Lung (tissue), 12 donors: ENCODE data around the gene EZR. TPM values are rescaled to one million over a fixed set of nuclear protein-coding genes. Genes with fewer than 3 reads are reported as not detected.

Experiments
- ATAC-seq: fragments of 200-7000 bp; cut with Tn5 transposase; one replicate; pipeline ENCODE4 v1.9.1; 2020; ENCODE audit warnings: moderate number of reproducible peaks; ENCODE audit not compliant: insufficient read depth, low FRiP score
- DNase-seq, 3 donors: peaks; one replicate each; pipeline ENCODE4 v3.0.0-alpha.2; 2013 to 2017
- H3K27ac ChIP-seq, 2 donors: one replicate each; pipeline ENCODE4 v1.5.1; 2013; ENCODE audit warnings: mild to moderate bottlenecking in 2 of 2, moderate library complexity in 2 of 2, control low read depth in 1 of 2, inconsistent platforms in 1 of 2, low read depth in 1 of 2, low read length in 1 of 2
- H3K27me3 ChIP-seq, 3 donors: one replicate each; pipeline ENCODE4 v1.5.1; 2013; ENCODE audit warnings: low read length in 2 of 3; ENCODE audit not compliant: control insufficient read depth in 3 of 3, insufficient read depth in 3 of 3
- H3K36me3 ChIP-seq, 4 donors: one replicate each; pipeline ENCODE4 v1.5.1; 2013; ENCODE audit warnings: low read length in 4 of 4, mild to moderate bottlenecking in 1 of 4, moderate library complexity in 1 of 4; ENCODE audit not compliant: control insufficient read depth in 4 of 4, insufficient read depth in 4 of 4
- H3K4me1 ChIP-seq, 5 donors: one replicate each; pipeline ENCODE4 v1.5.1; 2013; ENCODE audit warnings: low read length in 5 of 5, mild to moderate bottlenecking in 2 of 5, moderate library complexity in 1 of 5; ENCODE audit not compliant: control insufficient read depth in 5 of 5, insufficient read depth in 5 of 5
- H3K4me3 ChIP-seq: one replicate; pipeline ENCODE4 v1.5.1; 2013; ENCODE audit warnings: mild to moderate bottlenecking, control low read depth, moderate library complexity
- H3K9ac ChIP-seq, 2 donors: one replicate each; pipeline ENCODE4 v1.5.1; 2013; ENCODE audit warnings: low read length in 2 of 2, control low read depth in 1 of 2; ENCODE audit not compliant: insufficient read depth in 1 of 2
- H3K9me3 ChIP-seq, 4 donors: one replicate each; pipeline ENCODE4 v1.5.1; 2013; ENCODE audit warnings: low read length in 3 of 4, mild to moderate bottlenecking in 1 of 4, moderate library complexity in 1 of 4; ENCODE audit not compliant: control insufficient read depth in 4 of 4, insufficient read depth in 3 of 4
- WGBS, 2 donors: extraction: QIAGEN DNeasy Blood & Tissue Kit; methylation state at CpG; one replicate each; pipeline ENCODE4 v1.1.7; 2013; 5-methylcytosine and 5-hydroxymethylcytosine counted together
- polyA plus RNA-seq, 2 donors: library from polyadenylated mRNA; stranded (reverse); fragments of 200-250 nt; gene quantifications; one replicate each; pipeline ENCODE4 v1.2.1, GENCODE V29; 2013
- total RNA-seq, 2 donors: library from RNA; depleted of rRNA in 1 of 2; stranded (reverse); fragments of >200 nt in 1 of 2; gene quantifications; one replicate each; pipeline ENCODE4 v1.2.1, GENCODE V29; 2014 to 2021
- TF ChIP-seq, protein P1 (sequence below): IDR thresholded peaks from 2 replicates; pipeline ENCODE4 v1.5.1; 2012; ENCODE audit warnings: mild to moderate bottlenecking; ENCODE audit errors: control extremely low read depth, extremely low read depth
- donor health status: control.
- donor health status: control.
- donor health status: Bipolar disorder and iron deficiency.
- donor health status: healthy.
- donor health status: DM: yes; HTN: yes; CAD: no.

EZR gene
- total and polyA plus RNA-seq, 4 donors: 168 to 452 (median 198) TPM

DNA sequence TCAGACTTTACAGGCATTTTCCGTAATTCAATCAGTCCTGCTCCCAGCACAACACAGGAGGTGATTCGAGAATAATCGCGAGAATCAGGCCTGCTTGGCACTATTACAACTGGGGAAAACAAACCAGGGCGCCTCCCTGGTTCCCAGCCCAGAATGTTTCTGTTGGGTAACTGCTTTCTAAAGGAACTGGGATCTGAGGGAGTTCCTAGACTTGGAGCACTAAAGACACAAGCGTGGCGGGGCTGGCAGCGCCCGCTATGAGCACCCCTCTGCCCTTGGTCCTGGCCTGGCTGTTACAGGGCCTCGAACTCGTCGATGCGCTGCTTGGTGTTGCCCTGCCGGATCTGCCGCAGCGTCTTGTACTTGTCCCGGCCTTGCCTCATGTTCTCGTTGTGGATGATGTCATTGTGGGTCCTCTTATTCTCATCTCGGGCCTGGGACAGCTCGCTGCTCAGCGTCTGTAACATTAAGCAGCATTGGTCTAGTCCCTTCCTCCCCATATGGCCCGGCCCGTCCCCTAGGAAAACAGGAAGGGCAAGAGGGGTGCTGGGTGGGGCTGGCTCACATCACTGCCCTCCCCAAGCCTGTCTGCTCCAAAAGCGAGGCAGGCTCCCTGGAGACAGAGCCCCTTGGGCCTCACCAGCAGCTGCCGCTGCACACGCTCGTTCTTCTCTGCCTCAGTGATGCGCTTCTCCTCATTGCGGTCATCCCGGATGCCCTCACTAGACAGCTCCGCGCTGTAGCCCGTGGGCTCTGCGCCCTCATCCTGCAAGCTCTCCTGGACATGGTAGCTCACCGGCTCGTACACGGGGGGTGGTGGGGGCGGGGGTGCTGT, 52.3 kb downstream of the EZR start:
- ATAC-seq (no peak), DNase-seq (no peak)
- Histone ChIP-seq H3K4me1 (no peaks in the 10 kb centered on the region), H3K9ac (no peak overlapping the region), H3K4me3 (no peak overlapping the region), H3K9me3 (no peaks in the 10 kb centered on the region), H3K27me3 (no peaks in the 10 kb centered on the region), H3K36me3 (peaks cover 27 to 70% (median 46%) of the 10 kb centered on the region in 4 donors), H3K27ac (no peak overlapping the region)
- TF ChIP-seq, protein P1, sequence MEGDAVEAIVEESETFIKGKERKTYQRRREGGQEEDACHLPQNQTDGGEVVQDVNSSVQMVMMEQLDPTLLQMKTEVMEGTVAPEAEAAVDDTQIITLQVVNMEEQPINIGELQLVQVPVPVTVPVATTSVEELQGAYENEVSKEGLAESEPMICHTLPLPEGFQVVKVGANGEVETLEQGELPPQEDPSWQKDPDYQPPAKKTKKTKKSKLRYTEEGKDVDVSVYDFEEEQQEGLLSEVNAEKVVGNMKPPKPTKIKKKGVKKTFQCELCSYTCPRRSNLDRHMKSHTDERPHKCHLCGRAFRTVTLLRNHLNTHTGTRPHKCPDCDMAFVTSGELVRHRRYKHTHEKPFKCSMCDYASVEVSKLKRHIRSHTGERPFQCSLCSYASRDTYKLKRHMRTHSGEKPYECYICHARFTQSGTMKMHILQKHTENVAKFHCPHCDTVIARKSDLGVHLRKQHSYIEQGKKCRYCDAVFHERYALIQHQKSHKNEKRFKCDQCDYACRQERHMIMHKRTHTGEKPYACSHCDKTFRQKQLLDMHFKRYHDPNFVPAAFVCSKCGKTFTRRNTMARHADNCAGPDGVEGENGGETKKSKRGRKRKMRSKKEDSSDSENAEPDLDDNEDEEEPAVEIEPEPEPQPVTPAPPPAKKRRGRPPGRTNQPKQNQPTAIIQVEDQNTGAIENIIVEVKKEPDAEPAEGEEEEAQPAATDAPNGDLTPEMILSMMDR: no peak
- 92 to 95% methylated on average over 38 of the region's 38 CpGs for WGBS, 2 donors

DNA sequence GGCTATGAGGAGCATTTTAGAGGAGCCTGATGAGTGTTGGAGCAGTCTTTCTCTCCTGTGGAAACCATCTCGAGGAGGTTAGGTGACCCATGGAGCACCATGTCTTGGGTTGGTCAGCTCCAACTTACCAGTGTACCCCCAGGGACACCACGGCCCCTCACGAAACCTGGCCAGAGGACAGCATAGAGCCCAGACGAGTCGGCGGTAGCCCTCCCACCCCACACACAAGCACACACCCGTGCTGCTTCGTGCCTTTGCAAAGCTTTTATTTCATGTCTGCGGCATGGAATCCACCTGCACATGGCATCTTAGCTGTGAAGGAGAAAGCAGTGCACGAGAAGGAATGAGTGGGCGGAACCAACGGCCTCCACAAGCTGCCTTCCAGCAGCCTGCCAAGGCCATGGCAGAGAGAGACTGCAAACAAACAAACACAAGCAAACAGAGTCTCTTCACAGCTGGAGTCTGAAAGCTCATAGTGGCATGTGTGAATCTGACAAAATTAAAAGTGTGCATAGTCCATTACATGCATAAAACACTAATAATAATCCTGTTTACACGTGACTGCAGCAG, 53.6 kb downstream of the EZR start:
- H3K36me3 ChIP-seq: peaks cover 20 to 59% (median 37%) of the 10 kb centered on the region in 4 donors
- H3K27me3 ChIP-seq: no peaks in the 10 kb centered on the region
- 88 to 91% methylated on average over 13 of the region's 13 CpGs for WGBS, 2 donors
- TF ChIP-seq, protein P1: no peak
- H3K9ac ChIP-seq: no peak overlapping the region
- no peak overlapping the region for H3K27ac ChIP-seq
- H3K4me1 ChIP-seq: no peaks in the 10 kb centered on the region
- DNase-seq: no peak
- no peak for ATAC-seq
- no peaks in the 10 kb centered on the region for H3K9me3 ChIP-seq
- H3K4me3 ChIP-seq: no peak overlapping the region

DNA sequence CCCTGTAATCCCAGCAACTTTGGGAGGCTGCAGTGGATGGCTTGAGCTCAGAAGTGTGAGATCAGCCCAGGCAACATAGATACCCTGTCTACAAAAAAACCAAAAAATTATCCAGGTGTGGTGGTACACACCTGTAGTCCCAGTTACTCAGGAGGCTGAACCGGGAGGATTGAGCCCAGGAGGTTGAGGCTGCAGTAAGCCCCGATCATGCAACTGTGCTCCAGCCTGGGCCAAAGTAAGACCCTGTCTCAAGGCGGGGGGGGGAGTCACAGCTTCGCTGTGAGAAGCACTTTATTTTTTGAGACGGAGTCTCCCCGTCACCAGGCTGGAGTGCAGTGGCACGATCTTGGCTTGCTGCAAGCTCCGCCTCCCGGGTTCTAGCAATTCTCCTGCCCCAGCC, 54.2 kb downstream of the EZR start:
- H3K36me3 ChIP-seq: peaks cover 16 to 53% (median 30%) of the 10 kb centered on the region in 4 donors
- no peak overlapping the region for H3K9ac ChIP-seq
- no peaks in the 10 kb centered on the region for H3K9me3 ChIP-seq
- DNase-seq (no peak), ATAC-seq (no peak)
- TF ChIP-seq, protein P1: no peak
- H3K27ac ChIP-seq: no peak overlapping the region
- H3K4me1 ChIP-seq: no peaks in the 10 kb centered on the region
- H3K4me3 ChIP-seq: no peak overlapping the region
- 94 to 98% methylated on average over 9 of the region's 9 CpGs for WGBS, 2 donors
- no peaks in the 10 kb centered on the region for H3K27me3 ChIP-seq
